ENCODE data around the gene TMEM38A.

DNA sequence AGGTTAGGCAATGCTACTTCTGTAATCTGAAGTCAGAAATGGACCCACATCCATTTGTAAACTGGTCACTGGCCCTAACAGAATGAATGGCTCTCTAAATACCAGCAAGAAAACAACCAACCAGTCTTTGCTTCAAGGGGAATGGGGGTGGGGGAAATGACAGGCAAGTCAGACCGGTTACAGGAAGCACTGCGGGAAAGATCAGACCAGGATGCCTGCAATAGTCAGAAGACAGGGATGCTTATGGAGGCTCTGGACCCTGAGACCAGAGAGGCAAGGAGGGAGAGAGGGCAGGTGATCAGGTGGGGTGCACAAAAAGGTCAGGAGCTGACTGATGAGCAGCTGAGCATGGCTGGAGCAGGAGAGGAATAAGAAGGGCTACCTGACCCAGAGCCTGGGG lies 46.0 kb upstream of the TMEM38A start:
- TF ChIP-seq, protein P1, sequence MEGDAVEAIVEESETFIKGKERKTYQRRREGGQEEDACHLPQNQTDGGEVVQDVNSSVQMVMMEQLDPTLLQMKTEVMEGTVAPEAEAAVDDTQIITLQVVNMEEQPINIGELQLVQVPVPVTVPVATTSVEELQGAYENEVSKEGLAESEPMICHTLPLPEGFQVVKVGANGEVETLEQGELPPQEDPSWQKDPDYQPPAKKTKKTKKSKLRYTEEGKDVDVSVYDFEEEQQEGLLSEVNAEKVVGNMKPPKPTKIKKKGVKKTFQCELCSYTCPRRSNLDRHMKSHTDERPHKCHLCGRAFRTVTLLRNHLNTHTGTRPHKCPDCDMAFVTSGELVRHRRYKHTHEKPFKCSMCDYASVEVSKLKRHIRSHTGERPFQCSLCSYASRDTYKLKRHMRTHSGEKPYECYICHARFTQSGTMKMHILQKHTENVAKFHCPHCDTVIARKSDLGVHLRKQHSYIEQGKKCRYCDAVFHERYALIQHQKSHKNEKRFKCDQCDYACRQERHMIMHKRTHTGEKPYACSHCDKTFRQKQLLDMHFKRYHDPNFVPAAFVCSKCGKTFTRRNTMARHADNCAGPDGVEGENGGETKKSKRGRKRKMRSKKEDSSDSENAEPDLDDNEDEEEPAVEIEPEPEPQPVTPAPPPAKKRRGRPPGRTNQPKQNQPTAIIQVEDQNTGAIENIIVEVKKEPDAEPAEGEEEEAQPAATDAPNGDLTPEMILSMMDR (IDR thresholded peaks at IDR 0.05), result no peak
- no peak for TF ChIP-seq POLR2AphosphoS5 (IDR thresholded peaks at IDR 0.05)
- TF ChIP-seq EP300 (IDR thresholded peaks at IDR 0.05), result no peak
